ENCODE measurements around the gene PEMT. TPM values are rescaled to one million over a fixed set of nuclear protein-coding genes. Genes with fewer than 3 reads are reported as not detected.
A peak's percentile ranks its signal among the peaks of the same experiment; 100 is the strongest.

PEMT gene
- total RNA-seq, 1 experiment from 2014 or later = 53.1 TPM

GRCh38 chr17:17476865-17477467, 114.5 kb downstream of the PEMT start, which contains the start of gene MED9 (continued):
- no peak for TF ChIP-seq PRRX2 (CRISPR knock-in tag; IDR thresholded peaks at IDR 0.05)
- peak; percentile 70; the same call in 1 of the 2 replicates for TF ChIP-seq KAT7 (CRISPR knock-in tag; IDR thresholded peaks at IDR 0.05; ENCODE audit: borderline replicate concordance)
- TF ChIP-seq TEAD4 (CRISPR knock-in tag; IDR thresholded peaks at IDR 0.05) = no peak
- TF ChIP-seq, protein P1, sequence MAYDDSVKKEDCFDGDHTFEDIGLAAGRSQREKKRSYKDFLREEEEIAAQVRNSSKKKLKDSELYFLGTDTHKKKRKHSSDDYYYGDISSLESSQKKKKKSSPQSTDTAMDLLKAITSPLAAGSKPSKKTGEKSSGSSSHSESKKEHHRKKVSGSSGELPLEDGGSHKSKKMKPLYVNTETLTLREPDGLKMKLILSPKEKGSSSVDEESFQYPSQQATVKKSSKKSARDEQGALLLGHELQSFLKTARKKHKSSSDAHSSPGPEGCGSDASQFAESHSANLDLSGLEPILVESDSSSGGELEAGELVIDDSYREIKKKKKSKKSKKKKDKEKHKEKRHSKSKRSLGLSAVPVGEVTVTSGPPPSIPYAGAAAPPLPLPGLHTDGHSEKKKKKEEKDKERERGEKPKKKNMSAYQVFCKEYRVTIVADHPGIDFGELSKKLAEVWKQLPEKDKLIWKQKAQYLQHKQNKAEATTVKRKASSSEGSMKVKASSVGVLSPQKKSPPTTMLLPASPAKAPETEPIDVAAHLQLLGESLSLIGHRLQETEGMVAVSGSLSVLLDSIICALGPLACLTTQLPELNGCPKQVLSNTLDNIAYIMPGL (CRISPR knock-in tag; IDR thresholded peaks at IDR 0.05) = peak; percentile 59; the same call in 1 of the 2 replicates
- no peak for TF ChIP-seq GABPB1 (CRISPR knock-in tag; IDR thresholded peaks at IDR 0.05)
- TF ChIP-seq SP1 (CRISPR knock-in tag; conservative IDR thresholded peaks at IDR 0.05) = peak; percentile 95
- TF ChIP-seq JUN (CRISPR knock-in tag; IDR thresholded peaks at IDR 0.05) = no peak
- TF ChIP-seq ZNF317 (CRISPR knock-in tag; IDR thresholded peaks at IDR 0.05; ENCODE audit: borderline replicate concordance, low read depth) = no peak
- TF ChIP-seq, protein P2, sequence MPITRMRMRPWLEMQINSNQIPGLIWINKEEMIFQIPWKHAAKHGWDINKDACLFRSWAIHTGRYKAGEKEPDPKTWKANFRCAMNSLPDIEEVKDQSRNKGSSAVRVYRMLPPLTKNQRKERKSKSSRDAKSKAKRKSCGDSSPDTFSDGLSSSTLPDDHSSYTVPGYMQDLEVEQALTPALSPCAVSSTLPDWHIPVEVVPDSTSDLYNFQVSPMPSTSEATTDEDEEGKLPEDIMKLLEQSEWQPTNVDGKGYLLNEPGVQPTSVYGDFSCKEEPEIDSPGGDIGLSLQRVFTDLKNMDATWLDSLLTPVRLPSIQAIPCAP (CRISPR knock-in tag; IDR thresholded peaks at IDR 0.05) = 0 out of 2 replicates have a peak, but pooled peaks have one; percentile 27
- no peak for TF ChIP-seq ZNF423 (CRISPR knock-in tag; IDR thresholded peaks at IDR 0.05)
- TF ChIP-seq, protein P3, sequence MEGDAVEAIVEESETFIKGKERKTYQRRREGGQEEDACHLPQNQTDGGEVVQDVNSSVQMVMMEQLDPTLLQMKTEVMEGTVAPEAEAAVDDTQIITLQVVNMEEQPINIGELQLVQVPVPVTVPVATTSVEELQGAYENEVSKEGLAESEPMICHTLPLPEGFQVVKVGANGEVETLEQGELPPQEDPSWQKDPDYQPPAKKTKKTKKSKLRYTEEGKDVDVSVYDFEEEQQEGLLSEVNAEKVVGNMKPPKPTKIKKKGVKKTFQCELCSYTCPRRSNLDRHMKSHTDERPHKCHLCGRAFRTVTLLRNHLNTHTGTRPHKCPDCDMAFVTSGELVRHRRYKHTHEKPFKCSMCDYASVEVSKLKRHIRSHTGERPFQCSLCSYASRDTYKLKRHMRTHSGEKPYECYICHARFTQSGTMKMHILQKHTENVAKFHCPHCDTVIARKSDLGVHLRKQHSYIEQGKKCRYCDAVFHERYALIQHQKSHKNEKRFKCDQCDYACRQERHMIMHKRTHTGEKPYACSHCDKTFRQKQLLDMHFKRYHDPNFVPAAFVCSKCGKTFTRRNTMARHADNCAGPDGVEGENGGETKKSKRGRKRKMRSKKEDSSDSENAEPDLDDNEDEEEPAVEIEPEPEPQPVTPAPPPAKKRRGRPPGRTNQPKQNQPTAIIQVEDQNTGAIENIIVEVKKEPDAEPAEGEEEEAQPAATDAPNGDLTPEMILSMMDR (IDR thresholded peaks at IDR 0.05) = no peak
- TF ChIP-seq RELA (CRISPR knock-in tag; IDR thresholded peaks at IDR 0.05; ENCODE audit: borderline replicate concordance) = 0 out of 2 replicates have a peak, but pooled peaks have one; percentile 44
- TF ChIP-seq ELF4 (CRISPR knock-in tag; IDR thresholded peaks at IDR 0.05; ENCODE audit: low read depth) = no peak
- TF ChIP-seq ZNF219 (CRISPR knock-in tag; IDR thresholded peaks at IDR 0.05; ENCODE audit: borderline replicate concordance) = no peak
- no peak for TF ChIP-seq NR1H2 (CRISPR knock-in tag; IDR thresholded peaks at IDR 0.05)
- TF ChIP-seq NR2C2 (CRISPR knock-in tag; IDR thresholded peaks at IDR 0.05) = peak; percentile 56; the same call in 1 of the 2 replicates
- peak; percentile 82; the same call in 1 of the 2 replicates for TF ChIP-seq NFE2L1 (CRISPR knock-in tag; IDR thresholded peaks at IDR 0.05)
- TF ChIP-seq ZNF416 (CRISPR knock-in tag; IDR thresholded peaks at IDR 0.05) = no peak
- TF ChIP-seq GRHL2 (CRISPR knock-in tag; IDR thresholded peaks at IDR 0.05; ENCODE audit: insufficient replicate concordance, severe bottlenecking) = no peak
- TF ChIP-seq EMX1 (CRISPR knock-in tag; IDR thresholded peaks at IDR 0.05) = no peak
- peak; percentile 96 for TF ChIP-seq ESRRA (CRISPR knock-in tag; IDR thresholded peaks at IDR 0.05; ENCODE audit: borderline replicate concordance)
- TF ChIP-seq ATF3 (CRISPR knock-in tag; conservative IDR thresholded peaks at IDR 0.05) = no peak
- TF ChIP-seq MAX (CRISPR knock-in tag; IDR thresholded peaks at IDR 0.05) = peak; percentile 47; the same call in 1 of the 2 replicates
- TF ChIP-seq FOXJ3 (CRISPR knock-in tag; IDR thresholded peaks at IDR 0.05; ENCODE audit: borderline replicate concordance) = no peak
- TF ChIP-seq, protein P4, sequence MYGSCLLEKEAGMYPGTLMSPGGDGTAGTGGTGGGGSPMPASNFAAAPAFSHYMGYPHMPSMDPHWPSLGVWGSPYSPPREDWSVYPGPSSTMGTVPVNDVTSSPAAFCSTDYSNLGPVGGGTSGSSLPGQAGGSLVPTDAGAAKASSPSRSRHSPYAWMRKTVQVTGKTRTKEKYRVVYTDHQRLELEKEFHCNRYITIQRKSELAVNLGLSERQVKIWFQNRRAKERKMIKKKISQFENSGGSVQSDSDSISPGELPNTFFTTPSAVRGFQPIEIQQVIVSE (CRISPR knock-in tag; IDR thresholded peaks at IDR 0.05; ENCODE audit: borderline replicate concordance) = no peak
- no peak for TF ChIP-seq ZNF232 (CRISPR knock-in tag; IDR thresholded peaks at IDR 0.05)
- TF ChIP-seq USF1 (CRISPR knock-in tag; IDR thresholded peaks at IDR 0.05) = no peak; the same call in 1 of the 2 replicates
- TF ChIP-seq PRDM15 (CRISPR knock-in tag; IDR thresholded peaks at IDR 0.05) = 0 out of 2 replicates have a peak, but pooled peaks have one; percentile 21
- no peak for TF ChIP-seq TP53 (CRISPR knock-in tag; IDR thresholded peaks at IDR 0.05)

Measured in WTC11 (cell line).